ENCODE measurements around the gene WDFY1.

DNA sequence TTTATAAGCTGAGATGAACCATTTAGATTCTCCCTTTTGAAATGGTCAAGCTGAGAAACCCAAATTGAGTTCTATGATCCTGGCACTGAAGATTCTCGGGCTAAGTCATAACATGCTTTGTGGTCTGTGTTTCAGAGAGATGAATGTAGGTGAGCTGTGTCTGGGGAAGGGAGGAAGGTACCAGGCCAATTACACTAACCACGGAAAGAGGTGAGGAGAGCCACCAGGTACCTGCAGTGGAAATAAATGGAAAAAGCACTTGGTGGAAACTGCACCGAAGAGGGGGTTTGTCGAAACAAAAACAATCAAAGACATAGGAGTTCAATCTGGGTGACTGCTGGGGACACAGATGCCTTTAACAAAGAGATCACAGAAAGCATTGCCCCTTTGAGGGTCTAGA is 11.2 kb upstream of the WDFY1 start:
- TF ChIP-seq, protein P1, sequence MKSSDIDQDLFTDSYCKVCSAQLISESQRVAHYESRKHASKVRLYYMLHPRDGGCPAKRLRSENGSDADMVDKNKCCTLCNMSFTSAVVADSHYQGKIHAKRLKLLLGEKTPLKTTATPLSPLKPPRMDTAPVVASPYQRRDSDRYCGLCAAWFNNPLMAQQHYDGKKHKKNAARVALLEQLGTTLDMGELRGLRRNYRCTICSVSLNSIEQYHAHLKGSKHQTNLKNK (CRISPR knock-in tag; IDR thresholded peaks at IDR 0.05): no peak
- TF ChIP-seq TCF7 (CRISPR knock-in tag; IDR thresholded peaks at IDR 0.05; ENCODE audit: low read depth) (no peak), ZNF263 (CRISPR knock-in tag; IDR thresholded peaks at IDR 0.05; ENCODE audit: low read depth) (no peak), ELF4 (CRISPR knock-in tag; IDR thresholded peaks at IDR 0.05; ENCODE audit: low read depth) (no peak), RORB (CRISPR knock-in tag; IDR thresholded peaks at IDR 0.05) (no peak), SP1 (CRISPR knock-in tag; conservative IDR thresholded peaks at IDR 0.05) (no peak), PRRX2 (CRISPR knock-in tag; IDR thresholded peaks at IDR 0.05) (no peak), KAT7 (CRISPR knock-in tag; IDR thresholded peaks at IDR 0.05; ENCODE audit: borderline replicate concordance) (no peak), NR2C2 (CRISPR knock-in tag; IDR thresholded peaks at IDR 0.05) (no peak), ESRRA (CRISPR knock-in tag; IDR thresholded peaks at IDR 0.05; ENCODE audit: borderline replicate concordance) (no peak), CBFB (CRISPR knock-in tag; IDR thresholded peaks at IDR 0.05; ENCODE audit: low read depth) (no peak)
- TF ChIP-seq, protein P2, sequence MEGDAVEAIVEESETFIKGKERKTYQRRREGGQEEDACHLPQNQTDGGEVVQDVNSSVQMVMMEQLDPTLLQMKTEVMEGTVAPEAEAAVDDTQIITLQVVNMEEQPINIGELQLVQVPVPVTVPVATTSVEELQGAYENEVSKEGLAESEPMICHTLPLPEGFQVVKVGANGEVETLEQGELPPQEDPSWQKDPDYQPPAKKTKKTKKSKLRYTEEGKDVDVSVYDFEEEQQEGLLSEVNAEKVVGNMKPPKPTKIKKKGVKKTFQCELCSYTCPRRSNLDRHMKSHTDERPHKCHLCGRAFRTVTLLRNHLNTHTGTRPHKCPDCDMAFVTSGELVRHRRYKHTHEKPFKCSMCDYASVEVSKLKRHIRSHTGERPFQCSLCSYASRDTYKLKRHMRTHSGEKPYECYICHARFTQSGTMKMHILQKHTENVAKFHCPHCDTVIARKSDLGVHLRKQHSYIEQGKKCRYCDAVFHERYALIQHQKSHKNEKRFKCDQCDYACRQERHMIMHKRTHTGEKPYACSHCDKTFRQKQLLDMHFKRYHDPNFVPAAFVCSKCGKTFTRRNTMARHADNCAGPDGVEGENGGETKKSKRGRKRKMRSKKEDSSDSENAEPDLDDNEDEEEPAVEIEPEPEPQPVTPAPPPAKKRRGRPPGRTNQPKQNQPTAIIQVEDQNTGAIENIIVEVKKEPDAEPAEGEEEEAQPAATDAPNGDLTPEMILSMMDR (IDR thresholded peaks at IDR 0.05): no peak
- TF ChIP-seq, protein P3, sequence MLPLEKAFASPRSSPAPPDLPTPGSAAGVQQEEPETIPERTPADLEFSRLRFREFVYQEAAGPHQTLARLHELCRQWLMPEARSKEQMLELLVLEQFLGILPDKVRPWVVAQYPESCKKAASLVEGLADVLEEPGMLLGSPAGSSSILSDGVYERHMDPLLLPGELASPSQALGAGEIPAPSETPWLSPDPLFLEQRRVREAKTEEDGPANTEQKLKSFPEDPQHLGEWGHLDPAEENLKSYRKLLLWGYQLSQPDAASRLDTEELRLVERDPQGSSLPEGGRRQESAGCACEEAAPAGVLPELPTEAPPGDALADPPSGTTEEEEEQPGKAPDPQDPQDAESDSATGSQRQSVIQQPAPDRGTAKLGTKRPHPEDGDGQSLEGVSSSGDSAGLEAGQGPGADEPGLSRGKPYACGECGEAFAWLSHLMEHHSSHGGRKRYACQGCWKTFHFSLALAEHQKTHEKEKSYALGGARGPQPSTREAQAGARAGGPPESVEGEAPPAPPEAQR (CRISPR knock-in tag; IDR thresholded peaks at IDR 0.05): no peak
- TF ChIP-seq, protein P4, sequence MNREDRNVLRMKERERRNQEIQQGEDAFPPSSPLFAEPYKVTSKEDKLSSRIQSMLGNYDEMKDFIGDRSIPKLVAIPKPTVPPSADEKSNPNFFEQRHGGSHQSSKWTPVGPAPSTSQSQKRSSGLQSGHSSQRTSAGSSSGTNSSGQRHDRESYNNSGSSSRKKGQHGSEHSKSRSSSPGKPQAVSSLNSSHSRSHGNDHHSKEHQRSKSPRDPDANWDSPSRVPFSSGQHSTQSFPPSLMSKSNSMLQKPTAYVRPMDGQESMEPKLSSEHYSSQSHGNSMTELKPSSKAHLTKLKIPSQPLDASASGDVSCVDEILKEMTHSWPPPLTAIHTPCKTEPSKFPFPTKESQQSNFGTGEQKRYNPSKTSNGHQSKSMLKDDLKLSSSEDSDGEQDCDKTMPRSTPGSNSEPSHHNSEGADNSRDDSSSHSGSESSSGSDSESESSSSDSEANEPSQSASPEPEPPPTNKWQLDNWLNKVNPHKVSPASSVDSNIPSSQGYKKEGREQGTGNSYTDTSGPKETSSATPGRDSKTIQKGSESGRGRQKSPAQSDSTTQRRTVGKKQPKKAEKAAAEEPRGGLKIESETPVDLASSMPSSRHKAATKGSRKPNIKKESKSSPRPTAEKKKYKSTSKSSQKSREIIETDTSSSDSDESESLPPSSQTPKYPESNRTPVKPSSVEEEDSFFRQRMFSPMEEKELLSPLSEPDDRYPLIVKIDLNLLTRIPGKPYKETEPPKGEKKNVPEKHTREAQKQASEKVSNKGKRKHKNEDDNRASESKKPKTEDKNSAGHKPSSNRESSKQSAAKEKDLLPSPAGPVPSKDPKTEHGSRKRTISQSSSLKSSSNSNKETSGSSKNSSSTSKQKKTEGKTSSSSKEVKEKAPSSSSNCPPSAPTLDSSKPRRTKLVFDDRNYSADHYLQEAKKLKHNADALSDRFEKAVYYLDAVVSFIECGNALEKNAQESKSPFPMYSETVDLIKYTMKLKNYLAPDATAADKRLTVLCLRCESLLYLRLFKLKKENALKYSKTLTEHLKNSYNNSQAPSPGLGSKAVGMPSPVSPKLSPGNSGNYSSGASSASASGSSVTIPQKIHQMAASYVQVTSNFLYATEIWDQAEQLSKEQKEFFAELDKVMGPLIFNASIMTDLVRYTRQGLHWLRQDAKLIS (CRISPR knock-in tag; IDR thresholded peaks at IDR 0.05; ENCODE audit: borderline replicate concordance): no peak
